Putamen (tissue), 1 donor: ENCODE measurements around the gene IFNK.
"Not testable (repeated sequence)": the region's sequence is repeated elsewhere in the genome, so short reads cannot be mapped to it uniquely, and the experiment has no call there.

Experiments used
- DNase-seq: peaks from one replicate; pipeline ENCODE4 v3.0.0-alpha.2; 2016; ENCODE audit warnings: low spot score

Gene IFNK, protein sequence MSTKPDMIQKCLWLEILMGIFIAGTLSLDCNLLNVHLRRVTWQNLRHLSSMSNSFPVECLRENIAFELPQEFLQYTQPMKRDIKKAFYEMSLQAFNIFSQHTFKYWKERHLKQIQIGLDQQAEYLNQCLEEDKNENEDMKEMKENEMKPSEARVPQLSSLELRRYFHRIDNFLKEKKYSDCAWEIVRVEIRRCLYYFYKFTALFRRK

DNA sequence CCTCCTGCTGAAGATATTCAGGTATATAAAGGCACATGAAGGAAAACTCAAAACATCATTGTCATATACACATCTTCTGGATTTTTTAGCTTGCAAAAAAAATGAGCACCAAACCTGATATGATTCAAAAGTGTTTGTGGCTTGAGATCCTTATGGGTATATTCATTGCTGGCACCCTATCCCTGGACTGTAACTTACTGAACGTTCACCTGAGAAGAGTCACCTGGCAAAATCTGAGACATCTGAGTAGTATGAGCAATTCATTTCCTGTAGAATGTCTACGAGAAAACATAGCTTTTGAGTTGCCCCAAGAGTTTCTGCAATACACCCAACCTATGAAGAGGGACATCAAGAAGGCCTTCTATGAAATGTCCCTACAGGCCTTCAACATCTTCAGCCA lies at the start of gene IFNK:
TSS of gene IFNK (plus strand) at position 55 of the 400 bp plus-strand sequence. CDS start at position 102, 47 bp downstream.
- DNase-seq = no peak

DNA sequence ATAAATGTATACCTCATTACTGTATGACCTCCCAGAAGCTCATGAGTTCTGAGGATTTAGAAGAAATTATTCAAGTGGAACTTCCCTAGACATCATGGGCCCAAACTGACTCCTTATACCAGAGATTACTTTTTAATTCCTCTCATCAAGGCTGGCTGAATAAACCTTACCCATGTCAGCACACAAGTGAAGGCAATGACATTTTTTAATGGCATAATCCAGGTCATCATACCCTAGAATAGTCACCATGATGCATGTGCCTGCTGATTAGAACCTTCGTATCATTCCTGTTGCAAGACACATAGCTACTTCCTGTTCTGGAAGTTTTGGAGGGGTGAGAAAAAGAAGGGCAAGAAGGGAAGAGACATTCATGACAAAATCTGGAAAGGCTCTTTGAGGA lies 49.8 kb upstream of the IFNK start:
- no peak for DNase-seq

DNA sequence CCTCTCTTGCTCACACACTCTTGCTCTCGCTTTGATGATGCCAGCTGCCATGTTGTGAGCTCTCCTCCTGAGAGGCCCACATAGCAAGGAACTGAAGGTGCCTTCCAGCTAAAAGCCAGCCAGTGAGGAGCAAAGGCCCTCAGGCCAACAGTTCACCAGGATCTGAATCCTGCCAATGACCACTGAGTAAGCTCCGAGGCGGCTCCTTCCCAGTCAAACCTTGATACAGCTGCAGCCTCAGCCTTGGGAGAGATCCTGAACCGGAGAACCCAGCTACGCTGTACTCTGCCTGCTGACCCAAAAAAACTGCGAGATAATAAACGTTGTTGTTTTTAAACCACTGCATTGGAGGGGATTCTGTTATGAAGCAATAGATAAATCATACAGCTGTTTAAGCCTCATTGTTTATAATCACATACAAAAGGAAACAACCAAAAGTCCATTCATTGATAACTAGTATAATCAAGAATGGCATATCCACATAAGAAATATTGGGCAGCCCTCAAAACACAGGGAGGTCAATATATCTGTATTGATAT lies 49.0 kb upstream of the IFNK start:
- DNase-seq = no peak

DNA sequence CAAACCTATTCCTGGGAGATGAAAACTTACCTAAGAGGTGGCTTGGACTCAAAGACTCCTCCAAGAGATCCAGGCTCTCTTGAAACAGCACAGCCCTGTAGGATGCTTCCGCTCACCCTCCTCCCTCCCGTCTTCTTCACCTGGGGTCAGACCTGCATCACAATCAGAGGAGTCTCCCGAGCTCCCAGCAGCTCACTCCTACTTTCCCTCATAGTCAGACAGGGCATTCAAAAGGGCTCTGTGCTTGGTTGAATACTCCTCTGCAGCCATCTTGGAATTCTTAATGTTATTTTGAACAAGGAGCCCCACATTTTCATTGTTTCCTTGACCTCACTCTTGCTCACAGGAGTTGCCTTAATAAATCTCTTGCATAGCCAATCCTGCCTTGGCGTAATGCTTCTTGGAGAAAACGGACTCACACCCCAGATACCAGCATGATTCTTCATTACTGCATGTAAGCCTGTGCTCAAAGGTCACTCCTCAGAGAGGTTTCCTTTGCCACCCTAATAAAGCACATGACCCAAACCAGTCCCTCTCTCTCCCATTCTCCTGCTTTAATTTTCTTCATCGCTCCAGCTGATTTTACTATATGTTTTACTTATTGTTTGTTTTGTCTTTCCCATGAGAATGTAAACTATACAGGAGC lies 47.1 kb upstream of the IFNK start:
- DNase-seq = no peak

DNA sequence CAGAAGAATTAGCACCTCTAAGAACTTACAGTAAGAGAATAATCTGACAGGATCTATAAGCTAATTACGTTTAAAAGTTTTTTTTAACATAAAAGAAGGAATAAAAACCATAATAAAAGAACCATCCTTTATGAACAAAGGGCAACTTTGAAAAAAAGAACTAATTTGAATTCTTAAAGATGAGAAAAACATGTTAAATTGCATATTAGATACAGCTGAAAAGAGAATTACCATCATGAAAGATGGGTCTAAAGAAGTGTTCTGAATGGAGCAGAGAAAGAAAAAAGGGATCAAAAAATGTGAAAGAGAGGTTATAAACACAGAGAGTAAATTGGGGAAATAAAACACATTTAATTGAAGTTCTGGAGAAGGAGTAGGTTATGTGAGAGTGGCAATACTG lies 45.8 kb upstream of the IFNK start:
- DNase-seq = no peak

DNA sequence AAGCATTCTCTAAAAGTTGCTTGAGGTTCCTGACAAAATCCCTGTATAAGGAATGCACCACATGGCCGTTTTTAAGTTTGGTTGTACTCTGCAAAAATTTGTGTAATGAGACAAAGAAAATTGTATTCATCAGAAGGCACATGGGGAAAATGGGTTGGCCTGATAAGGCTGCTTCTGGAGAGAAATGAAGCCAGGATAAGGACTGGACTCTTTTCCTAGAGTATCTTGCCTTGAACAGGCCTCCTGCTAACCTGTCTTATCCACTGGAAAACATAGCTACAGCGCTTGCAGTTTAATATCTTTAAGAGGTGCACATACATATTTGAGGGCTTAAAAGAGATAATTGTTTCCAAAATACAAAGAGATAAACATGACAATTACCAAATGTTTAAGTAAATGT lies 41.4 kb upstream of the IFNK start:
- no peak for DNase-seq

DNA sequence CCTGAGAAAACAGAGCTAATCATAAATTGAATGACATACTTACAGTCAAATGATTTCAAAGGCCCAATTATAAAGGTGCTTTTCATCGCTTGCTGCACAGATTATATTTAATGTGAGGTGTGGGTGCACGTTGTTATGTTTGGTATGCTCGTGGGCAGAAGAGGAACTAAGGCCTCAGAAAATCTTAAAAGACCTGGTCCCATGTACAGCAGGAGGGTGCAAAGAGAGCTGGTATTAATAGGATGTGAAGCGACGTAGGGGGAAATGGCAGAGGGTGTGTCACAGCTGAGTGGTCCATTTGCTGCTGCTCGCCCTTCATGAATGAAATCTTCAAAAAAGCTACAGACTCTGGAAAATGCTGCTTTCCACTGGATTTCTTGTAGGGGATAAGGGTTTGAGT lies 40.5 kb upstream of the IFNK start:
- peak; percentile 76 for DNase-seq

DNA sequence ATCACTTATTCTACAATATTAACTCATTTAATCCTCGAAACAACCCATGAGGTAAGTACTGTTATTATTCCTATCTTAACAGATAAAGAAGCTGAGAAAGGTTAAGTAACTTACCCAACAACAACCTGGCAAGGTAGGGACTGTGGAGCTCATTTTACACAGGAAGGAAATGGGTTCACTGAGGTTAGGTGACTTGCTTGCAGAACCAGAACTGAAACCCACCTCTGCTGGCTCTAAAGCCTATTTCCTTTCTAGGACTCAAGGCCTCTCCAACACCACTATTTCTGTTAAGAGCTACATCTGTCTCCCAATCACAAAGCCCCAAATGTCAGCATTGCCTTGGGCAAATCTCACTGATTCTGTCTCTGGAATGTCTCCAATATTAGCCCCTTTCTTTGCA lies 38.9 kb upstream of the IFNK start:
- no peak for DNase-seq

DNA sequence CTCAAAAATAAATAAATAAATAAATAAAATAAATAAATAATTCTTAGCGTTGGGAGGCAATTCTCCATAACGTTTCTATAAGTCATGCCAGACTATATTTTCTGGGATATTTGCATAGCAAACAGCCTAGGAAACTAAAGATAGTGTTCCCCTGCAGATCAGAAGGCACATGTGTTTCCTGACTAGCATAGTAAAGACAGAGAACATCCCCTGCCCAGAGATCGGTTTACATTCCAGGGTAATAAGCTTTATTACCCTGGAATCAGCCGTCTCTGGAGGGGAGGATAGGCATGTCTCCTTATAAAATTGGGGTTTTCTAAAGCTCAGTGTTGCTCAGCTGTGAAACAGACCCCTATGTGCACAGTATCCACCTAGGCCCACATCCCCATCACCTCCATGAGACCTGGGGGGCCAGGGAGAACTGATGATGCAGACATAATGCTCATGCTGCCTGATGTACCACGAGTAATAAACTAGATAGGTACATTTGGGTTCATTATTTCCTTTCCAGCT lies 36.9 kb upstream of the IFNK start:
- DNase-seq = no peak

DNA sequence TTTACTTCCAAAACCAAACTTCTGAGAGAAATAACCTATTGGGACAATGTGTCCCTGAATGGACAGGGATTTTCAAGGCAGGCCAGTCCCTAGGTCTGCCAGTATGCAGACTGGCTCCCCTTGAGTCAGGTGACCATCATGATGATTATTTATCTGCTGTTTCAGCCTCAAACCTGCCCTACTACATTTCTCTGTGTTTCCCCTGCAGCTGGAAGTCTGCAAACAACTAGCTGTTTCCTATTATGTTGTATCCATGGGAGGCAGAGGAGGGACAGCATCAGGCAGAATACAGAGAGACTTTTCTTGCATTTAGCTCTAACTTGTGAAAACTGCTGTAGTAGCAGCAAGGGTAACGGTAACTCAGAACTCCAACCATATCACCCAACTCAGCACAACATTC lies 36.2 kb upstream of the IFNK start:
- no peak for DNase-seq

DNA sequence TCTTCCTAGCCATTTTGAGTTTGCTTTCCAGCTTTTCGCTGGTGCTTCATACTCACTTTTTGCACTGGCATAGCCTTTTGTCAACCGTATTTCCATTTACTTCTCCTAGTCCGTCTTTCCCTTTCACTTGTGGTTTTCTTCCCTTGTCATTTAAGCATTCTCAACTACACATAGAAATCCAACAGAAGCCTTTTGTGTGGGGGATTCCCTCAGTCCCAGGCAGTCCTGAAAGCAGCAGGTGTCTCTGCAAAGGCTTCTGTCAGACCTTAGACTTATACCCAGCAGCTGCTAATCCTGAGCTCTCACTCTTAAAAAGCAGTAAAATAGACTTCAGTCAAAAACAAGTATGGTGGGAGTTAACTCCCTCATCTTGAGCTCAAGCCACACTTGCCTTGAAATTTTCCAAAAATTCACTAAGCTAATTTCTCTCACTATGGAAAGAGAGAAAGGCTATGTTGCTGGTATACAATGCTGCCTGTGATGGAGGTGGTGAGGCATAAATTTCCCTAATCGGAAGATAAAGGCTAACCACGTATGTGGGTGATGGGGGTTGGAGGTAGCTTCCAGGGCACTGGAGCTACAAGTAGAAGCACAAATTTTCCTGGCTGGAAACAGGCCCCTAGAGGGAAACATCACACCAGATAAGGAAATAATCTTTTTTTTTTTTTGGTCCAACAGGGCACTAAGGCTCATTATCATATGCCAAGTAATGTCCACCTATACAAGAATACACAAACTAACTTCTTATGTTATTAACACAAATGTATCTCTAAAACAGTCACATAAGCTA lies 34.8 kb upstream of the IFNK start:
- DNase-seq = no peak

DNA sequence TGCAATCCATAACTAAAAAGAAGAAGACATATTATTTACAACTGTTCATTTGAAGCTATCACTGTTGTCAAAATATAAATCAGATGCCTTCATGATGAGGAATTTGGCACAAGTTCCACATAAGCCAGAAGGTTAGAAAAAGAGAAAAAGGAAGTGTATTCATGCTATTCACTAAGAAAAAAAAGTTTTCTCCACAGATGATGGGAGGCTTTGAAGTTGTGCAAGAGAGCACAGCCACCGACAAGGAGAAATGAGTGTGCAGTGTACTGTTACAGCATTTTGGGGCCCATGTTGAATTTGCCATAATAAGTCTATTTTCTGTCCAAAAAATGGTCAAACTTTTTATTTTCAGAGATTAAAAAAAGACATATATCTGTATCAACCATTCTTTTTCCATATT lies 32.9 kb upstream of the IFNK start:
- DNase-seq = no peak

DNA sequence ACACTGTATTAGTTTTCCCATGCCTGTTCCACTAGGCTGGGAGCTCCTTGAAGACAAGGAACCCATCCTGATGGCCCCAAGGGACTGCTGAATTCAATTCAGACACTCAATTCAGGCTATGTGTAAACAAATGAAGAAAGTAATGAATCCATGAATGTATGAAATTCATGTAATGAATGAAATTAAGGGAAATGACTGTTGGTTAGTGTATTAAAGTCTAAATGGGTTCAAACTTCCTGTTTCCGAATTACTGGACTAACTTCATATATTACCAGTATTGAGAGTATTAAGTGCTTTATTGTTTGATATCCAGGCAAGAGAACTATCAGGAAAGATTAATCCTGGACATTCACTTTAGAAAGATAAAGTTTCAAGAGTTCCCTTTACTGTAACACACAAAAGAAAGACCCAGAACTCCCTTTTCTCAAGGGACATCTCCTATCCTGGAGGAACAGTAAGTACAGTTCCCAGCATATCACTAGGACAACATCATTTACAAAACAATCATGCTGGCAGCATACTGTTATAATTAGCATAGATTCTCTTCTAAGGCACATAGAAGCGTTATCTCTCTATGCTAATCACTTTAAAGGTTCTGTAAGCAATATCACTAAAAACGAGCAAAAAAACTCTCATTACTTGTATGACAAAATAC lies 28.5 kb upstream of the IFNK start:
- no peak for DNase-seq

DNA sequence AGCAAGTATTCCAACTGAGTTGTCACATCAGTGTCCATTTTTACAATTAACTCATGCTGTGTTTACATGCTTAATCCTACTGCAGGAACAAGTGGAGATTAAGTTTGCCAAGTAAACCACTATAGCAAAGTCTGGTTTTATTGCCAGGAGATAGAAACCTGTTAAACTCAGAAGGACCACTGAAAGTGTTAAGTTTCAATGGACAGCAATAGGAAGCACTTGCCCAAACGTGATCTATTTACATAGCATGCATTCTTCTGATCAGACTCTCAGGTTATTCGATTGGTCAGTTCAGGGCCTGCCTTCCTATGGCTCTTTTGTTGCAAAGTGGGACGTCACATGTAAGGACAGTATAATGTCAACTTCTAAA lies 28.0 kb upstream of the IFNK start:
- no peak for DNase-seq

DNA sequence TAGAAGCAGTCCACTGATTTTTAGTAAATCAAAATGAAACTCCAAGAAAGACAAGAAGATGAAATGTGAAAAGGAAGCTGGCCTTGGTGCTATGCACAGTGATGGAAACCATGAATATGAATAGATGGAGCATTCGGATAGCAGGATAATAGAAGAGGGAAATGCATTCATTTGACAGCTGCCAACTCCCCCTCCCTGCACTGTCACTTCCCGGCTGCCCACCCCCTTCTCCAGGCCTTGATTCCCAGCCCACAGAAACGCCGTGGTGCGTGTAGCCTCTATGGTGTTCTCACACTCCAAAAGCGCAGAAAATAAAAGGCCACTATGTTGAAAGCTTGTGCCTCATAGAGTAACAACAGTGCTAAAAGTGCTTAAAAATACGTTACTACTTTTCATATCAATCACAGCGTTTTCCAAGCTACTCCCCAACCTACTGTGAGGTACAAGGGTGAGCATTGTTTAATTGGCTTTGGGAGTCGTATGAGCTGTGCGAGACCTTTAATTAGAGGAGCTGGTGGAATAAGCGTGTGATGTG lies 26.1 kb upstream of the IFNK start:
- peak; percentile 74 for DNase-seq

DNA sequence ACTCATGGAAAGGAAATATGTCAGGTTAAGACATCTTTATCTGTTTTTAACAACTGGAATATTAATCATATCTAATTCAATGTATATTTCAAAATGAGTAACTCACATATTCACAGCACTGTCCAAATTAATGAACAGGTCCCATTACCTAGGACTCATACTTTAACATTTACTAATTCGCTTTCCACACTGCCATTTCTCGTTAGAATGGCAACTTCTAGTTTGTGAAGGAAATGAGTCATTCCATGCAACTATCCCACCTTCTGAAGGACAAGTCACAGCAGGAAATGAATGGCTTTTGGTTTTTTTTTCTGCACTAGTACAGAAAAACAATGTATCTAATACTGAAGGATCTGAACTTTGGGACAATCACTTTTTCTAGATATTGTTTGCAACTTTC lies 24.6 kb upstream of the IFNK start:
- DNase-seq = no peak

DNA sequence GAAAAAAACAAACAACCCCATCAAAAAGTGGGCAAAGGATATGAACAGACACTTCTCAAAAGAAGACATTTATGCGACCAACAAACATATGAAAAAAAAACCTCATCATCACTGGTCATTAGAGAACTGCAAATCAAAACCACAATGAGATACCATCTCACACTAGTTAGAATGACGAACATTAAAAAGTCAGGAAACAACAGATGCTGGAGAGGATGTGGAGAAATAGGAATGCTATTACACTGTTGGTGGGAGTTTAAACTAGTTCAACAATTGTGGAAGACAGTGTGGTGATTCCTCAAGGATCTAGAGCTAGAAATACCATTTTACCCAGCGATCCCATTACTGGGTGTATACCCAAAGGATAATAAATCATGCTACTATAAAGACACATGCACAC lies 23.2 kb upstream of the IFNK start:
- not testable (repeated sequence) for DNase-seq

DNA sequence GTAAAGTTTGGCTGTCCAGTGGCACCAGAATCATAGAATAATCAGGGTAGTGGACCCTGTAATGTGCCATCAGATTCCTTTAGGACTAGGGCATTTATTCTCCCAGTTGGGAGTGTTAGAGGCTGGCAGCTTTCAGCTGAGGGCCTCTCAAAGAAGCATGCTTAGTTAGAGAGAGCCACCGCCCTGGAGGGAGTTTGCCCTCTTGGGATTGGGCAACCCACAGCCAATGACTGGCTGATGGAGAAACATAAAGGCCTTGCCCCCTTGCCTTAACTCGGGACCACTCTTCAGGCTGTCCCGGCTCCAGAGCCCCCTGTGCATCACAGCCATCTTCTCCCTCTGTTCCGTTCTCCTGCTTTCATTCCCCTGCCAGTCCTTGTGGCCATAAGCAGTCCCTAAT lies 20.5 kb upstream of the IFNK start:
- no peak for DNase-seq

DNA sequence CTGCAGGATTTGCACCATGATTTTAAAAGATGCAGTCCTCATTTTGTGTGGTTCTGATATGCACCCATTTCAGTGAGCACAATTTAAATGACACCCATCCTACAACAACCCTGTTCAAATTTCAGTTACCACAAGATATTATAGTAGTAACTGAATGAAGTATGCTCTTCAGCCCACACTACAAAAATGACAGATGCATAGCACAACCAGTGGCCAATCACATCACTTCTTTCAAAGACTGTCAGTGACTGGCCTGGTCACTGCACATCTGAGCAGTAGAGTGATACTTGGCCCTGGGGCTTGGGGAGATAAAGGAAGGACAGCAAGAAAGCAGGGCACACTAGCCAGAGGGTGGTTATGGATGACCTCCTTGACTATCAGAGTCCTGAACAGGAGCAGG lies 19.8 kb upstream of the IFNK start:
- no peak for DNase-seq

DNA sequence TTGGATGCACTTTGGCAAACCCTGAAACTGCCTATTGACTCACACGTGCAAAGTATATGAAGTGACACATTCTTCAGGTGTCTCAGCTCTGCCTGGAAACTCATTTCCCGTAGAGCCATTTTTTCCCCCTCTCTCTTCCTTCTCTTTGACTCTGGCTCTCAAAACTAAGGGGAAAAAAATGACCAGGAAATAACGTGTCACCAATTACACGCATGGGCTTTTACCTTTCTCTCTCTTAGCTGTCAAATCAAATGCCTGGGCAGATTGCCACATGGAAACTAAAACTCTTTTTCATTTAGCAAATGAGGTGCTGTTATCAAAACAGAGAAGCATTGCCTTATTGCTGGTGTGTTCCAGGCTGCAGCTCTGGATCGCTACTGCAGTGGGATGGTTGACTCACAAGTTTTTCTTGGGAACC lies 18.3 kb upstream of the IFNK start:
- no peak for DNase-seq

DNA sequence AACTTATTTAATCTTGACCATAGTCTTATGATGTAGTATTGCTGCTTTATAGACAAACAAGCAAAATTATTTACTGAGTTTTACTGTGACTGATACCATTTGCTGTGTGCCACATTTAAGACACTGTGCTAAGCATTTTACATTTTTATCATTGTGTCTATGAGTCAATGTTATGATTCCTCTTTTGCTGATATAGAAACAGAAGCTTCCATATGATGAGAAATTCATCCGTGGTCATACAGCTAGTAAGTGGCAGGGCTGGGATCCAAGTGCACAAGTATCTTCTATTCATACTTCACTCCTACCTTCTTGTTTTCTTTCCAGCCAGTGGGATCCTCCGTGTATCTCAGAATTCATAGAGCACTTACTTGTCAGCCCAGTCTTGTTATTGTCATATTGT lies 17.1 kb upstream of the IFNK start:
- DNase-seq = no peak

DNA sequence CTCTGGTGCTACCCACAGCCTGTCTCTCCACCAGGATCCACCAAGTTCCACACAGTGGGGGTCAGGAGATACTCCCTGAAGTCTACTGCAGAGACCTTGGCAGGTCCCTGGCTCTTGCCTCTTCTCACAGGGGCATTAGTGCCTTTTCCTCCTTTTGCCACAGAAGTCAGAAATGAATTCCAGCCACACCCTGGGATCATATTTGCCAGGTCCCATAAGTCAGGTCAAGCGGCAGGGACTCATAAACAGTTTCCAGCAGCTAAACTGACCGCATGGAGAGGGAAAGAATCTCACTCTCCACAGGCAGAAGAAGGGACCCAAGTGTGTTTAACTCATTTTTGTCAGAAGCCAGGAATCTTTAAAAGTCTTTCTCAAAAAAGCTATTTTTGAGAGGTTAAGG lies 13.3 kb upstream of the IFNK start:
- DNase-seq = no peak
